ENCODE data around the gene SSH2. TPM values are rescaled to one million over a fixed set of nuclear protein-coding genes. Genes with fewer than 3 reads are reported as not detected.
A peak's percentile ranks its signal among the peaks of the same experiment; 100 is the strongest.

The SSH2 gene
- total RNA-seq, 1 donor from 2014 or later, result 39.2 TPM

- no peak for DNase-seq (ENCODE audit: low spot score)
- Mint-ChIP-seq H3K27ac (no peak overlapping the region), H3K9me3 (no peaks in the 10 kb centered on the region), H3K4me1 (ENCODE audit: low read depth) (peaks cover 28% of the 10 kb centered on the region), H3K36me3 (ENCODE audit: low read depth) (peaks cover 33% of the 10 kb centered on the region), H3K27me3 (ENCODE audit: low read depth) (no peaks in the 10 kb centered on the region), H3K4me3 (ENCODE audit: low read depth) (no peak overlapping the region)
- intact Hi-C loops (cut with micrococcal nuclease), result no loop called here
These were observed 288.9 kb downstream of the SSH2 start for GRCh38 chr17:29640981-29641642.

- Mint-ChIP-seq H3K4me3 (ENCODE audit: low read depth) (no peak overlapping the region), H3K4me1 (ENCODE audit: low read depth) (peaks cover 21% of the 10 kb centered on the region), H3K27ac (peak overlapping the region; percentile 67), H3K36me3 (ENCODE audit: low read depth) (peaks cover 32% of the 10 kb centered on the region), H3K9me3 (no peaks in the 10 kb centered on the region), H3K27me3 (ENCODE audit: low read depth) (no peaks in the 10 kb centered on the region)
- intact Hi-C loops (cut with micrococcal nuclease), result no loop called here
- no peak for DNase-seq (ENCODE audit: low spot score)
These were observed 289.6 kb downstream of the SSH2 start for GRCh38 chr17:29640413-29640812.

- peaks cover 50% of the 10 kb centered on the region for H3K36me3 Mint-ChIP-seq (ENCODE audit: low read depth)
- H3K4me3 Mint-ChIP-seq (ENCODE audit: low read depth), result no peak overlapping the region
- intact Hi-C loops (cut with micrococcal nuclease), result no loop called here
- no peaks in the 10 kb centered on the region for H3K27me3 Mint-ChIP-seq (ENCODE audit: low read depth)
- peaks cover 15% of the 10 kb centered on the region for H3K4me1 Mint-ChIP-seq (ENCODE audit: low read depth)
- no peak for DNase-seq (ENCODE audit: low spot score)
- H3K9me3 Mint-ChIP-seq, result no peaks in the 10 kb centered on the region
- no peak overlapping the region for H3K27ac Mint-ChIP-seq
These were observed 296.1 kb downstream of the SSH2 start for GRCh38 chr17:29633886-29634285.

- Mint-ChIP-seq H3K27me3 (ENCODE audit: low read depth) (no peaks in the 10 kb centered on the region), H3K4me1 (ENCODE audit: low read depth) (peaks cover 21% of the 10 kb centered on the region), H3K36me3 (ENCODE audit: low read depth) (peaks cover 56% of the 10 kb centered on the region), H3K9me3 (no peaks in the 10 kb centered on the region), H3K4me3 (ENCODE audit: low read depth) (no peak overlapping the region), H3K27ac (no peak overlapping the region)
- DNase-seq (ENCODE audit: low spot score), result no peak
- intact Hi-C loops (cut with micrococcal nuclease), result no loop called here
These were observed 299.3 kb downstream of the SSH2 start for GRCh38 chr17:29630630-29631193.

GRCh38 chr17:29629839-29630238 is 300.2 kb downstream of the SSH2 start:
- Mint-ChIP-seq H3K27me3 (ENCODE audit: low read depth) (no peaks in the 10 kb centered on the region), H3K9me3 (no peaks in the 10 kb centered on the region), H3K4me1 (ENCODE audit: low read depth) (peaks cover 30% of the 10 kb centered on the region), H3K36me3 (ENCODE audit: low read depth) (peaks cover 57% of the 10 kb centered on the region), H3K27ac (no peak overlapping the region), H3K4me3 (ENCODE audit: low read depth) (no peak overlapping the region)
- intact Hi-C loops (cut with micrococcal nuclease), result no loop called here
- no peak for DNase-seq (ENCODE audit: low spot score)

- peak overlapping the region; percentile 10 for H3K27ac Mint-ChIP-seq
- H3K36me3 Mint-ChIP-seq (ENCODE audit: low read depth), result peaks cover 51% of the 10 kb centered on the region
- no peak overlapping the region for H3K4me3 Mint-ChIP-seq (ENCODE audit: low read depth)
- H3K27me3 Mint-ChIP-seq (ENCODE audit: low read depth), result no peaks in the 10 kb centered on the region
- peaks cover 38% of the 10 kb centered on the region for H3K4me1 Mint-ChIP-seq (ENCODE audit: low read depth)
- no peak for DNase-seq (ENCODE audit: low spot score)
- no peaks in the 10 kb centered on the region for H3K9me3 Mint-ChIP-seq
- intact Hi-C loops (cut with micrococcal nuclease), result no loop called here
These were observed 301.4 kb downstream of the SSH2 start for GRCh38 chr17:29628644-29629043.

GRCh38 chr17:29627951-29628350 is 302.1 kb downstream of the SSH2 start:
- Mint-ChIP-seq H3K4me1 (ENCODE audit: low read depth) (peaks cover 44% of the 10 kb centered on the region), H3K27ac (peak overlapping the region; percentile 13), H3K4me3 (ENCODE audit: low read depth) (no peak overlapping the region), H3K36me3 (ENCODE audit: low read depth) (peaks cover 51% of the 10 kb centered on the region), H3K27me3 (ENCODE audit: low read depth) (no peaks in the 10 kb centered on the region), H3K9me3 (no peaks in the 10 kb centered on the region)
- intact Hi-C loops (cut with micrococcal nuclease), result no loop called here
- no peak for DNase-seq (ENCODE audit: low spot score)

GRCh38 chr17:29625037-29625750 is 304.8 kb downstream of the SSH2 start:
- intact Hi-C loops (cut with micrococcal nuclease), result no loop called here
- H3K4me3 Mint-ChIP-seq (ENCODE audit: low read depth), result no peak overlapping the region
- peaks cover 33% of the 10 kb centered on the region for H3K36me3 Mint-ChIP-seq (ENCODE audit: low read depth)
- H3K27me3 Mint-ChIP-seq (ENCODE audit: low read depth), result no peaks in the 10 kb centered on the region
- no peaks in the 10 kb centered on the region for H3K9me3 Mint-ChIP-seq
- DNase-seq (ENCODE audit: low spot score), result no peak
- no peak overlapping the region for H3K27ac Mint-ChIP-seq
- H3K4me1 Mint-ChIP-seq (ENCODE audit: low read depth), result peaks cover 51% of the 10 kb centered on the region

- H3K4me3 Mint-ChIP-seq (ENCODE audit: low read depth), result no peak overlapping the region
- peaks cover 46% of the 10 kb centered on the region for H3K4me1 Mint-ChIP-seq (ENCODE audit: low read depth)
- peaks cover 28% of the 10 kb centered on the region for H3K36me3 Mint-ChIP-seq (ENCODE audit: low read depth)
- intact Hi-C loops (cut with micrococcal nuclease), result no loop called here
- no peak for DNase-seq (ENCODE audit: low spot score)
- no peaks in the 10 kb centered on the region for H3K27me3 Mint-ChIP-seq (ENCODE audit: low read depth)
- peak overlapping the region; percentile 37 for H3K27ac Mint-ChIP-seq
- no peaks in the 10 kb centered on the region for H3K9me3 Mint-ChIP-seq
These were observed 305.4 kb downstream of the SSH2 start for GRCh38 chr17:29624586-29624985.

GRCh38 chr17:29623283-29623647 is 306.8 kb downstream of the SSH2 start:
- Mint-ChIP-seq H3K27me3 (ENCODE audit: low read depth) (no peaks in the 10 kb centered on the region), H3K36me3 (ENCODE audit: low read depth) (peaks cover 19% of the 10 kb centered on the region), H3K27ac (no peak overlapping the region), H3K4me1 (ENCODE audit: low read depth) (peaks cover 39% of the 10 kb centered on the region), H3K4me3 (ENCODE audit: low read depth) (peak overlapping the region; percentile 82), H3K9me3 (no peaks in the 10 kb centered on the region)
- no peak for DNase-seq (ENCODE audit: low spot score)
- intact Hi-C loops (cut with micrococcal nuclease), result no loop called here

- no peaks in the 10 kb centered on the region for H3K27me3 Mint-ChIP-seq (ENCODE audit: low read depth)
- peaks cover 39% of the 10 kb centered on the region for H3K4me1 Mint-ChIP-seq (ENCODE audit: low read depth)
- H3K36me3 Mint-ChIP-seq (ENCODE audit: low read depth), result peaks cover 17% of the 10 kb centered on the region
- peak within 1 kb of the TSS; percentile 82 for H3K4me3 Mint-ChIP-seq (ENCODE audit: low read depth)
- no peak within 1 kb of the TSS for H3K27ac Mint-ChIP-seq
- DNase-seq (ENCODE audit: low spot score), result peak; percentile 50
- no peaks in the 10 kb centered on the region for H3K9me3 Mint-ChIP-seq
- intact Hi-C loops (cut with micrococcal nuclease), result no loop called here
These were observed 307.4 kb downstream of the SSH2 start, which contains the start of gene CORO6 for GRCh38 chr17:29622337-29623282. CORO6 (minus strand) TSS chr17:29622912; CDS start chr17:29621421, 1,491 bp downstream.

- Mint-ChIP-seq H3K4me3 (ENCODE audit: low read depth) (peak overlapping the region; percentile 82), H3K4me1 (ENCODE audit: low read depth) (peaks cover 47% of the 10 kb centered on the region), H3K27me3 (ENCODE audit: low read depth) (no peaks in the 10 kb centered on the region), H3K36me3 (ENCODE audit: low read depth) (peaks cover 11% of the 10 kb centered on the region), H3K27ac (no peak overlapping the region), H3K9me3 (no peaks in the 10 kb centered on the region)
- intact Hi-C loops (cut with micrococcal nuclease), result no loop called here
- no peak for DNase-seq (ENCODE audit: low spot score)
These were observed 308.3 kb downstream of the SSH2 start for GRCh38 chr17:29621751-29622194.

All from activated T-helper 2 cell treated with anti-CD3 and anti-CD28 coated beads, Interferon-gamma antibody, Interleukin-2, Interleukin-4, amounts not matched to agents 10 μg/mL and 5 μg/mL and 100 μg/mL, durations not matched to agents 14 hours and 24 hours and 36 hours (primary cell).